GM23338 (cell line): ENCODE measurements around the gene PGAP3. TPM values are rescaled to one million over a fixed set of nuclear protein-coding genes. Genes with fewer than 3 reads are reported as not detected.
A peak's percentile ranks its signal among the peaks of the same experiment; 100 is the strongest.

ENCODE experiments used
- ATAC-seq: fragments of 200-7000 bp; cut with Tn5 transposase; 3 replicates; pipeline ENCODE4 v1.9.1; 2020
- DNase-seq: peaks from one replicate; pipeline ENCODE4 v3.0.0-alpha.2; 2015; ENCODE audit warnings: low spot score
- H2AFZ ChIP-seq: fragments of 200-600 bp; sonication (generic); 2 replicates; pipeline ENCODE4 v1.8.0; 2016; ENCODE audit warnings: antibody characterized with exemption, mild to moderate bottlenecking, moderate library complexity
- H3F3A ChIP-seq: fragments of 200-600 bp; sonication (generic); replicated peaks from 2 replicates; pipeline ENCODE4 v1.8.0; 2017; ENCODE audit warnings: antibody characterized with exemption, mixed run types, low read depth
- H3K27ac ChIP-seq: fragments of 200-600 bp; sonication (generic); 2 replicates; pipeline ENCODE4 v1.6.1; 2016; ENCODE audit warnings: low read depth
- H3K27me3 ChIP-seq: fragments of 200-600 bp; sonication (generic); 2 replicates; pipeline ENCODE4 v1.8.0; 2016; ENCODE audit warnings: mild to moderate bottlenecking, mixed run types, moderate library complexity; ENCODE audit not compliant: insufficient read depth
- H3K36me3 ChIP-seq: fragments of 200-600 bp; sonication (generic); 2 replicates; pipeline ENCODE4 v1.8.0; 2016; ENCODE audit warnings: mild to moderate bottlenecking; ENCODE audit not compliant: insufficient read depth
- H3K4me1 ChIP-seq: fragments of 200-600 bp; sonication (generic); 2 replicates; pipeline ENCODE4 v1.8.0; 2016; ENCODE audit warnings: mild to moderate bottlenecking, moderate library complexity; ENCODE audit not compliant: insufficient read depth
- H3K4me2 ChIP-seq: fragments of 200-600 bp; sonication (generic); 2 replicates; pipeline ENCODE4 v1.7.1; 2017; ENCODE audit warnings: mixed run types
- H3K4me3 ChIP-seq: fragments of 200-600 bp; sonication (generic); 2 replicates; pipeline ENCODE4 v1.6.1; 2016; ENCODE audit warnings: mixed run types
- H3K79me2 ChIP-seq: fragments of 200-600 bp; sonication (generic); replicated peaks from 2 replicates; pipeline ENCODE4 v1.8.0; 2017; ENCODE audit warnings: mild to moderate bottlenecking; ENCODE audit not compliant: insufficient read depth
- H3K9me2 ChIP-seq: fragments of 200-600 bp; sonication (generic); 2 replicates; pipeline ENCODE4 v1.8.0; 2017; ENCODE audit not compliant: insufficient read depth
- H4K20me1 ChIP-seq: fragments of 200-600 bp; sonication (generic); replicated peaks from 2 replicates; pipeline ENCODE4 v1.8.0; 2017; ENCODE audit warnings: mild to moderate bottlenecking; ENCODE audit not compliant: insufficient read depth
- H3K27ac Mint-ChIP-seq: 2 replicates; pipeline ENCODE4 v1.8.0; 2020; ENCODE audit warnings: inconsistent platforms, mild to moderate bottlenecking, moderate library complexity, mixed read lengths
- H3K27me3 Mint-ChIP-seq: 3 replicates; pipeline ENCODE4 v1.8.0; 2022; ENCODE audit warnings: low read depth, mild to moderate bottlenecking, moderate library complexity, mixed read lengths, inconsistent platforms; ENCODE audit not compliant: insufficient read depth, poor library complexity
- H3K36me3 Mint-ChIP-seq: 3 replicates; pipeline ENCODE4 v1.8.0; 2021; ENCODE audit warnings: low read depth, mild to moderate bottlenecking, inconsistent platforms, moderate library complexity, mixed read lengths
- H3K4me1 Mint-ChIP-seq: 3 replicates; pipeline ENCODE4 v1.8.0; 2020; ENCODE audit warnings: mild to moderate bottlenecking, inconsistent platforms, mixed read lengths
- H3K4me3 Mint-ChIP-seq: 3 replicates; pipeline ENCODE4 v1.8.0; 2021; ENCODE audit warnings: moderate library complexity, mild to moderate bottlenecking, inconsistent platforms, mixed read lengths
- H3K9me3 Mint-ChIP-seq: 3 replicates; pipeline ENCODE4 v1.8.0; 2020; ENCODE audit warnings: moderate library complexity, mild to moderate bottlenecking, inconsistent platforms, mixed read lengths
- CREB1 ChIP-seq: fragments of 250-450 bp; sonication (Bioruptor Pico); IDR thresholded peaks from 2 replicates; pipeline ENCODE4 v1.5.0; 2020; ENCODE audit warnings: low read depth, mild to moderate bottlenecking, moderate library complexity
- CTCF ChIP-seq, 2 experiments: fragments of 200-600 bp in 1 of 2; sonication (generic) in 1 of 2; conservative IDR thresholded peaks; 2 replicates each; pipeline versions ENCODE4 v1.5.1 to v1.6.1; 2016 to 2017; ENCODE audit warnings: antibody characterized with exemption in 2 of 2, low read depth in 2 of 2, mild to moderate bottlenecking in 2 of 2, moderate library complexity in 1 of 2
- ETS1 ChIP-seq: IDR thresholded peaks from 2 replicates; pipeline ENCODE4 v1.6.1; 2016; ENCODE audit warnings: antibody characterized with exemption
- EZH2 ChIP-seq: fragments of 200-600 bp; sonication (generic); IDR thresholded peaks from one replicate; pipeline ENCODE4 v1.8.0; 2017; ENCODE audit warnings: antibody characterized with exemption, mild to moderate bottlenecking, low read depth; ENCODE audit not compliant: unreplicated experiment
- EZH2phosphoT487 ChIP-seq: fragments of 200-600 bp; sonication (generic); IDR thresholded peaks from one replicate; pipeline ENCODE4 v1.8.1; 2018; ENCODE audit warnings: antibody characterized with exemption; ENCODE audit not compliant: unreplicated experiment
- JUNB ChIP-seq: IDR thresholded peaks from one replicate; pipeline ENCODE4 v1.6.1; 2016; ENCODE audit warnings: antibody characterized with exemption; ENCODE audit not compliant: unreplicated experiment
- NANOG ChIP-seq: IDR thresholded peaks from 2 replicates; pipeline ENCODE4 v1.6.1; 2016; ENCODE audit warnings: antibody characterized with exemption, borderline replicate concordance
- POLR2AphosphoS5 ChIP-seq: IDR thresholded peaks from 2 replicates; pipeline ENCODE4 v1.6.1; 2016; ENCODE audit warnings: antibody characterized with exemption, low read depth
- REST ChIP-seq: IDR thresholded peaks from one replicate; pipeline ENCODE4 v1.6.1; 2018; ENCODE audit warnings: antibody characterized with exemption; ENCODE audit not compliant: unreplicated experiment
- STAT1 ChIP-seq: IDR thresholded peaks from one replicate; pipeline ENCODE4 v1.6.1; 2016; ENCODE audit warnings: antibody characterized with exemption; ENCODE audit not compliant: unreplicated experiment
- ZNF114 ChIP-seq: fragments of 250-450 bp; sonication (Bioruptor Pico); IDR thresholded peaks from 2 replicates; pipeline ENCODE4 v1.5.0; 2020; ENCODE audit warnings: mild to moderate bottlenecking, moderate library complexity
- ZNF331 ChIP-seq: fragments of 250-450 bp; sonication (Bioruptor Pico); IDR thresholded peaks from 2 replicates; pipeline ENCODE4 v1.5.0; 2020; ENCODE audit warnings: low read depth, mild to moderate bottlenecking, moderate library complexity
- ZNF462 ChIP-seq: fragments of 250-450 bp; sonication (Bioruptor Pico); IDR thresholded peaks from 2 replicates; pipeline ENCODE4 v1.5.0; 2020; ENCODE audit warnings: mild to moderate bottlenecking, moderate library complexity
- polyA plus RNA-seq: library from polyadenylated mRNA; unstranded; fragments of >200 nt; fragmentation: Nextera tagmentation; extraction: Ambion mirVana; gene quantifications from 2 replicates; pipeline ENCODE4 v1.2.1, GENCODE V29; 2016
- total RNA-seq: library from RNA; depleted of rRNA; stranded (reverse); fragments of >200 nt; shearing (Covaris generic); gene quantifications from 2 replicates; pipeline ENCODE4 v1.2.3, GENCODE V29; 2014

Gene PGAP3
- total and polyA plus RNA-seq, 2 experiments from 2014 or later = 7.0 to 10.7 TPM

DNA sequence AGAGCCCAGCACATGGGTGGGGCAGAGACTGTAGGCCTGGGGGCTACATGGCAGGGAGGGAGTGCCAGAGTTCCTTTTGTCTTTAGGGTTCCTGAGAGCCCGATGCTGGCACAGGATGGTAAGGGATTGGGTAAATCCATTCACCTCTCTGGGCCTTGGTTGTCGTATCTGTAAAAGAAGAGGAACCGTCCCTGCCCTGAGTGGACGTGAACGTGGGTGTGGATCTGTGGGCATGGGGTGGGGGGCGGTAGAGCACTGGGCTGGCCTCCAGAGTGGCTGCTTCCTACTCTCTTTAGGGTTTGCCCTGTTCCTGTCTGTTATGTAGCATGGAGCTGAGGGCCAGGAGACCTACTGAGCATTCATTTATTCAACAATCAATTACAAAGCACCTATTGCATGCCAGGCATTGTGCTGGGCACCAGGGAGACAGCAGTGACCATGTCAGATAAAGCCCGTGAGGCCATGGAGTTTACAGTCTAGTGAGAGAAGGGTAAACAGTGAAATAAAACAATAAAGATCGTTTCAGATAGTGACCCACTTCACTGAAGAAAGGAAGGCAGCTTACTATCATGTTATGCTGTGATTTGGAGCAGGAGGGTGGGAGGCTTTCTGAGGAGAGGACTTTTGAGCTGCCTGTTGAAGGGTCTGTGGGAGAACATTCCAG is 35.8 kb downstream of the PGAP3 start:
- peak overlapping the region; percentile 55; the same call in 1 of the 2 replicates for H3K27ac ChIP-seq
- peaks cover 10% of the 10 kb centered on the region for H4K20me1 ChIP-seq

More for the DNA sequence above, 35.8 kb downstream of the PGAP3 start:
- DNase-seq = no peak
- peak overlapping the region; percentile 93 for H3K27ac Mint-ChIP-seq
- Histone ChIP-seq H3K79me2 (peaks cover 15% of the 10 kb centered on the region), H3K9me2 (no peaks in the 10 kb centered on the region), H3K4me1 (peaks cover 18% of the 10 kb centered on the region), H3K4me3 (no peak overlapping the region), H2AFZ (no peak overlapping the region), H3K36me3 (no peaks in the 10 kb centered on the region), H3K4me2 (peak overlapping the region; percentile 43), H3K27me3 (no peaks in the 10 kb centered on the region), H3F3A (peaks cover 13% of the 10 kb centered on the region; the same call in 1 of the 2 replicates)
- H3K4me1 Mint-ChIP-seq = peaks cover 53% of the 10 kb centered on the region
- ATAC-seq = no peak
- TF ChIP-seq REST (no peak), ZNF462 (CRISPR knock-in tag) (no peak), POLR2AphosphoS5 (no peak), CTCF (conservative IDR thresholded peaks at IDR 0.05; ENCODE audit: low read depth in 2 of 2) (no peak), EZH2 (no peak), ZNF114 (CRISPR knock-in tag) (no peak), STAT1 (no peak), CREB1 (CRISPR knock-in tag) (no peak), NANOG (no peak), ZNF331 (no peak), EZH2phosphoT487 (no peak), ETS1 (no peak), JUNB (no peak)
- peaks cover 18% of the 10 kb centered on the region for H3K27me3 Mint-ChIP-seq
- peaks cover 10% of the 10 kb centered on the region for H3K36me3 Mint-ChIP-seq
- no peak overlapping the region; the same call in 2 of the 3 replicates for H3K4me3 Mint-ChIP-seq
- no peaks in the 10 kb centered on the region; the same call in 2 of the 3 replicates for H3K9me3 Mint-ChIP-seq
